HL-60/S4 treated with retinoic acid at 250 ng/mL for 4 days and 3 days (cell line): Measurements from ENCODE around the gene DMD.

ENCODE experiments used
- in situ Hi-C: fragments of 300-500 bp; cut with MboI; formaldehyde crosslinking; loops from 2 replicates; pipeline ENCODE4 v1.7.0; 2022; ENCODE audit warnings: low sequenced_read_pairs

Gene DMD

GRCh38 chrX:31320740-31321139 is 1890.6 kb downstream of the DMD start:
- in situ Hi-C loops, result no loop called here

DNA sequence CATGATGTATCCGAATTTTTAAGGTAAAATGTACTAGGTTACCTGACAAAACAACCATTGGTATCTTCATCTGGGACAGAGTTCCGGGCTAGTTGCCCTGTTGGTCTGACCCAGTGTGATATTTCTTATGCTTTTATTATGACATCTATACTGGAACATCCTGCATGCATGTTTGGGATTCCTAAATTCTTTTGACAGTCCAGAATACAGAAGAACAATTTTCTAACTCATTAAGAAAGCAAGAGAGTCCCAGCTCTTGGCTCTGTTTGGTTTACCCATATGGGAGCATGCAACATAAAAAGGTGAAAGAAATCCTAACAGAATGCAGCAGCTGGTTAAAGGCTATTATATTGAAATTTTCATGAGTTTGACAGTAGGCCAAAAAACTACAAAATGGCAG is 1891.8 kb downstream of the DMD start:
- in situ Hi-C loops, result no loop called here

DNA sequence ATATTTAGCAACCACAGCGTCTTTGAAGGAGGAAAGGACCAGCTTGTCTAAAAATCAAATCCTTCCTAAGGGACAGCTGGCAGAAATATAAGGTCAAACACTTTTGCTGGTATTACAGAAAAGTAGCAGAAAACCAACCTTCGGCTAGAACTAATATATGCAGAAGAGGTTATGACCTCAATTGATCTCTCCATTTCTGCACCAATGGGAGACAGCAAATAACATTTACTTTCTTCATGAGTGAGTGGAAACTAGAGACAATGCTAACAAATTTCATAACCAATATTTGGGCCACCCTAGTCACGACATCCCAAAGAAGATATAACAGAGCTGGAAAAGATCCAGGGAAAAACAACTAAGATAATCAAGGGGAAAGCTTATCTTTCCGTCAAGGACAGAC is 1892.5 kb downstream of the DMD start:
- in situ Hi-C loops, result no loop called here

DNA sequence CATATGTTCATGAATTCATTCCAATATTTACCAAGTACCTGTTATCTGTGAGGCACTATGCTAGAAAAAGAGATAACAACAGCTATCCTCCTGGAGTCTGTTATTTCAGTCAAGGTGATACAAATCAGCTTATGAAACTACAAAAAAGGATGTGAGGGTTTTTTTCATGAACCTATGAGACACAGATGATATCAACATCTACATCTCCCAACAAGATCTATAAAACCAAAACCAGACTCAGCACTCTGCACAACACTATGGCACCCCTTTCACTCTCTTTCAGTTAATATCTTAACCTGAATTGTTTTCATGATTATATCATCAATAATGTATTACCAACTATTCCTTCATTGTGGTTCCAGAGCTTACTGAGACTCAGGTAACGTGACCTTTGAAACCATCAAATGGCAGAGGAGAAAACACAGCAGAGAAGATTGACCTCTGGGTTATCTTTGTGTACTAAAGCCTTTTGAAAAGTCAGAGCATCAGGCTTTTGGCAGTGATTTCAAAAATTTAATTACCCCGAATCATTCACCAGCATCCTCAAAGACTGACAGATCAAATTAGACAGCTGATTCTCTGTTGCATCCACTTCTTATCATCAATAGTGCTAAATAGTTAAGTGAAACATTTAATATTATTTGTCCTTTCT is 1894.9 kb downstream of the DMD start:
- in situ Hi-C loops, result no loop called here

DNA sequence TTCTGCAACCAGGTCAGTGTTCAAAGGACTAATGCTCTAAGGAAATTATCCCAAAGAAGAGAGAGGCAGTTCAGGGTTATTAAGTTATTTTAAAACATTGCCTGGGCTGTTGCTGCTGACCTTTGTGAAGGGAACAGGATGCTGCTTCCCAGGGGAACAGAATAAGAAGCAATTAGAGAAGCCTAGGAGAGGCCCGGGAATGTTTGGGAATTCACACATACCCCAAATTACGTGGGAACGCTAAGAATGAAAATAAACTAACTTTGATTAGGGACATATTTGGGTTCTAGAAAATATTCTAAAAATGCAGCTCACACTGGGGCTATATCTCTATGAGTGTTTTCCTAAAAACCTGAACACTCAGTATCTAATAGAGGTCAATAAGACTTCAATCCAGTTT is 1896.4 kb downstream of the DMD start:
- in situ Hi-C loops, result no loop called here

GRCh38 chrX:31307952-31308351 is 1903.4 kb downstream of the DMD start:
- in situ Hi-C loops, result no loop called here

DNA sequence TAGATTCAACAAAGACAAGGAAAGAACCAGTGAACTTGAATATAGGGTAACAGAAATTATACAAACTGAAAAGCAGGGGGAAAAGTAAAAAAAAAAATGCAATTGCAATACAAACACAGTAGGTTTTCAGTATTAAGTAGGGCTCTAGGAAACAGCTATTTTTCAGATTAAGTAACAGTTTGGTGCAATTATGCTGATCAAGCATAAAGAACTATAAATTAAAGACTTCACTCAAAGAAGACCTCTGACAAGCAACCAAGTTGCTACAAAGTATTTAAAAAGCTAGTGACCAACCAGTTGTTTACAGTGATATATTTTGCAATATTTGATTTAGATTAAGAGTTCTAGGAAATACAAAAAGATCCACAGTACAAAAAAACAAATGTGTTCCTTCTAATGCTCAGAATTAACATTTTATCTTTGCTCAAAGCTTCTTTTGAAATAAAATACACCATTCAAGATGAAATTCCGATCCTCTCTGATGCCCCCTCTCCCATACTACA is 1908.7 kb downstream of the DMD start:
- in situ Hi-C loops, result no loop called here

GRCh38 chrX:31301941-31302340 is 1909.4 kb downstream of the DMD start:
- in situ Hi-C loops, result no loop called here

GRCh38 chrX:31301203-31301602 is 1910.1 kb downstream of the DMD start:
- in situ Hi-C loops, result no loop called here

DNA sequence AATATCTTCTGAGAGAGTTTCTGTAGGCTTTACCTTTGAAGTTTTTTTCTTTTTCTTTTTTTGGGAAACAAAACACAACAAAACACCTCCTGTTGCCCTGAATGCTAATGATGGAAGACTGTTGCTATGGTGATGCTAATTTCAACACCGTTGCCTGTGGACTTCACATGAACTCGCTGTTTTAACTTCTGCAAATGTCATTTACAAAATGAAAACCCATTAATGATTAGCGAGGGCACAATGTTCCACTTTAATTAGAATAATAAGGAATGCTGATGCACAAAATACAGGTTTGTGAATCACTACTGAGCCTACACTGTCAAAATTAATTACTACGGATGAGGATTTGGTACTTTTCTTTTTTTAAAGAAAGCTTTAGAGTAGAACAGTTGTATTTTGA is 1912.4 kb downstream of the DMD start:
- in situ Hi-C loops, result no loop called here

DNA sequence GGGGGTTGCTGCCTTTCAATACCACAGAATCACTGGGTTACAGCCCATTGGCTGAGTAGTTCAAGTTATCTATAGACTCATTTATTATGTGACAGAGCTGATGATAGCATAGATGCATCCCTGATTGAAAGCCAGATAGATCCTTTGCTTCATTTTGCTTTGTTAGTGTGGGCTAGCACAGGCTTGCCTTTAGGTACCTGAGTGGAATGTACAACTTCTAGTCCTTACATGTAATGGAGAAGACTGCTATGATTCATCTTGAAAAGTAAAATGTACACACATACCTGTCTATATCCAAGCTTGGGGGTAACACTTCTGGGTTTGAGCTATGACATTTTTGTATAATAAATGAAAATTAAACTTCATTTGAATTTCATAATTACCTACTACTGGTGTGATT is 1913.5 kb downstream of the DMD start:
- in situ Hi-C loops, result no loop called here

GRCh38 chrX:31294475-31294874 is 1916.9 kb downstream of the DMD start:
- in situ Hi-C loops, result no loop called here

GRCh38 chrX:31293409-31293808 is 1917.9 kb downstream of the DMD start:
- in situ Hi-C loops, result no loop called here

DNA sequence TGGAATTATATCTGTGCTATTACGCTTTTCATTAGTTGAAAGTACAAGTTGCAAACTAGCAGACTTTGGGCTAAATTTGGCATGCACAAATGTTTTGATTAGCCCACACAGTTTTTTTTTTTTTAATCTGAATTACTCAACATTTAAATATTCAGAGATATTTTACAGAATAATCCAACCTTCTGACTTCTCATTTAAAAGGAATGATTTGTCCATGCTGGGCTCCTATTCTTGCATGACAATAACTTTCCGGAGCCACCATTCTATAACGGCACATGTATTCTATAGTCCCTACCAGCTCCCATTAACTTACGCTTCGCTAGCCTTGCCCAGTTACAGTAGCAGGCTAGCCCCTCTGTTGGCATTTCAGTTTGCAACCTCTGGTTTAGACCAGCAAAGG is 1920.2 kb downstream of the DMD start:
- in situ Hi-C loops, result no loop called here

GRCh38 chrX:31287861-31288260 is 1923.5 kb downstream of the DMD start:
- in situ Hi-C loops, result no loop called here

GRCh38 chrX:31280580-31280979 is 1930.8 kb downstream of the DMD start:
- in situ Hi-C loops, result no loop called here

GRCh38 chrX:31279359-31279758 is 1932.0 kb downstream of the DMD start:
- in situ Hi-C loops, result no loop called here

DNA sequence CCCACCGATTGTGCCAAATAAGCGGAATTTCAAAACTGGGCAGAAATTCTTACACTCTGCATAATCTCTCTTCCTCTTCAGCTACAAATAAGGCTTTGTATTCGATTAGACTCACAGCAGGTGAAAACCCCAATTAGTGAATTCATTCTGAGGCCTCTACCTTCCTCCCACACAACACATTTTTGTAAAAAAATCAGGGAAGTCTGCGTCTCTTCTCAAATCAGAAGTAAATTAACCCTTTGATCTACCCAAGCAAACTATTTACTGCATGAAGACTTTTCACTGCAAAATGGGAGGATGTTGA is 1938.9 kb downstream of the DMD start:
- in situ Hi-C loops, result no loop called here

DNA sequence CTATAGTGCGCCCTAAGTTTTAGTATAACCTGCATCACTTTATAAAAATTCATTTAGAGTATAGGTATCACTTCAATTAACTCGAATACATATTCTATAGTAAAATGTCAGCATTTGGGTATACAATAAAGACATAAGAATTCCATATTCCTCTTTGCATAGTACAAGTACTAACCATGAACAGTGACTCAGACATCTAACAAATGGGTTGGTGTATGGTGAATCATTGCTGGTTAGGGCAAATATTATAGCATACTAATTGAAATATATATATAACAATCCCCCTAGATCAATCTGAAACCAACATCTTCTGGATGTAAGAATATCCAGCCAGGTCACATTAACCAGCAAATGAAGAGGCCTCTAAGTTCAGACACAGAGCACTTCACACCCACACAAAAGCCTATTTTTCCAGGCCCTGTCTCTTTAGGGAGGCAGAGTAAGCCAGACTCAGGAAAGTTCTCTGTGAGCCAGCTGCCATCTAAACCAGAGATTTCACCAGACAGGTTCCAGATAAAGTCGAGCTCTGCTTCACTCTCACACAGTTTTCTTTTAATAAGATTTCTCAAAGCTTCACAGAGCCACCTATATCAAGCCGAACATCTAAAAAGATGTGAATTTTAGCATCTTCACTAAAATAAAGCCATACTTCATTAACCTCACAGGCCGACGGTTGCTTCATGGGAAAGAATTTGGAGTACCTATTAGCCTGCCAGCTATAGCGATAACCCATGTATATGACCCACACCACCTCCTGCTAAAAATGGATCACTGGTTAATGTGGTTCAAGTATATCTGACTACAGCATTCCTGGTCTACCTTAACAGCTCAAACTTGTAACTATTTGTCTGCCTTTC is 1939.5 kb downstream of the DMD start:
- in situ Hi-C loops, result no loop called here

- in situ Hi-C loops, result no loop called here
Measured at GRCh38 chrX:31269914-31270313, 1941.4 kb downstream of the DMD start.

DNA sequence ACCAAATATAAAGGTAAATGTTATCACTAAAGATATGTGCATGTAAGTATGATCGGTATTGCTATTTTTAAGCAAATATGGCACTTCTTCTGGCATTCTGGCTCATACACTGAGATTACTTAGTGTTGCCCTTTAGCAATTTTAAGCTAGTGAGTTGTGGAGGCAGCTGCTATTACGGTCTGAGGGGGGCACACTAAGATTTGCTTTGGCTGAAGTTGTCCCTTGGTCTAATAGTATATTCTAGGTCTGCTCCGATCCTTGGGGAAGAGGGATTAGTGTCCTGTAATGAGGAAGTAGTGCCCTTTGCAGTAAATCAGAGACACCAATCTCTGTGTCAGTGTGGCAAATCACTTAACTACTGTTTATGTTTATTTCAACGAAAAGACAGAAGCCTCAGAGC is 1943.0 kb downstream of the DMD start:
- in situ Hi-C loops, result no loop called here

- in situ Hi-C loops, result no loop called here
Measured at GRCh38 chrX:31266203-31267076, 1944.9 kb downstream of the DMD start.
